Cardiac muscle cell (in vitro differentiated cells and primary cell): ENCODE results near the gene MBD4. TPM values are rescaled to one million over a fixed set of nuclear protein-coding genes. Genes with fewer than 3 reads are reported as not detected.

Experiments used
- DNase-seq, 2 donors: peaks; one replicate each; pipeline versions ENCODE4 v3.0.0 to v3.0.0-alpha.2; 2010 to 2017; ENCODE audit warnings: low read depth in 1 of 2, low spot score in 1 of 2
- H3K27ac ChIP-seq: fragments of 200-600 bp; sonication (generic); 2 replicates; pipeline ENCODE4 v1.5.1; 2016
- H3K27me3 ChIP-seq: fragments of 200-600 bp; sonication (generic); 2 replicates; pipeline ENCODE4 v1.6.0; 2016; ENCODE audit warnings: control low read depth
- H3K36me3 ChIP-seq: fragments of 200-600 bp; sonication (generic); 2 replicates; pipeline ENCODE4 v1.5.1; 2016; ENCODE audit warnings: control low read depth
- H3K4me1 ChIP-seq: fragments of 200-600 bp; sonication (generic); 2 replicates; pipeline ENCODE4 v1.8.1; 2017; ENCODE audit warnings: low read depth, mild to moderate bottlenecking, mixed run types
- H3K4me3 ChIP-seq: fragments of 200-600 bp; sonication (generic); 2 replicates; pipeline ENCODE4 v1.5.1; 2016; ENCODE audit warnings: mild to moderate bottlenecking
- H3K9me3 ChIP-seq: fragments of 200-600 bp; sonication (generic); 2 replicates; pipeline ENCODE4 v1.5.1; 2017; ENCODE audit warnings: low read depth, mild to moderate bottlenecking, control low read depth
- CTCF ChIP-seq: IDR thresholded peaks from 2 replicates; pipeline ENCODE4 v1.5.1; 2012; ENCODE audit warnings: low read depth, mild to moderate bottlenecking, low read length
- polyA plus RNA-seq: library from polyadenylated mRNA; unstranded; fragments of >200 nt; fragmentation: Nextera tagmentation; extraction: Ambion mirVana; gene quantifications from 2 replicates; pipeline ENCODE4 v1.2.1, GENCODE V29; 2016
- total RNA-seq: library from RNA; depleted of rRNA; stranded (reverse); fragments of >200 nt; gene quantifications from 2 replicates; pipeline ENCODE4 v1.2.3, GENCODE V29; 2016

Gene MBD4
- total and polyA plus RNA-seq, 2 experiments from 2014 or later = 30.0 to 39.8 TPM

GRCh38 chr3:129424185-129424841 is 15.4 kb downstream of the MBD4 start:
- TF ChIP-seq CTCF = no peak
- Histone ChIP-seq H3K36me3 (no peaks in the 10 kb centered on the region), H3K27me3 (peaks cover 8% of the 10 kb centered on the region), H3K9me3 (no peaks in the 10 kb centered on the region), H3K27ac (no peak overlapping the region), H3K4me1 (peaks cover 5% of the 10 kb centered on the region), H3K4me3 (no peak overlapping the region)
- DNase-seq = peak in 1 of 2 donors; percentile 60

- H3K27ac ChIP-seq = no peak overlapping the region
- no peak for TF ChIP-seq CTCF
Measured at GRCh38 chr3:129422897-129423296, 16.9 kb downstream of the MBD4 start.

GRCh38 chr3:129421988-129422745 is 17.6 kb downstream of the MBD4 start:
- Histone ChIP-seq H3K4me3 (no peak overlapping the region), H3K27me3 (peaks cover 2% of the 10 kb centered on the region), H3K27ac (no peak overlapping the region), H3K36me3 (no peaks in the 10 kb centered on the region), H3K4me1 (no peaks in the 10 kb centered on the region), H3K9me3 (no peaks in the 10 kb centered on the region)
- no peak for DNase-seq
- peak; percentile 19 for TF ChIP-seq CTCF

More at GRCh38 chr3:129422897-129423296, 16.9 kb downstream of the MBD4 start:
- no peak for DNase-seq
- Histone ChIP-seq H3K9me3 (no peaks in the 10 kb centered on the region), H3K4me1 (no peaks in the 10 kb centered on the region), H3K4me3 (no peak overlapping the region), H3K27me3 (peaks cover 8% of the 10 kb centered on the region), H3K36me3 (no peaks in the 10 kb centered on the region)

- H3K27ac ChIP-seq = no peak overlapping the region
- no peak for TF ChIP-seq CTCF
- H3K4me3 ChIP-seq = no peak overlapping the region
- H3K9me3 ChIP-seq = no peaks in the 10 kb centered on the region
- no peak for DNase-seq
- H3K36me3 ChIP-seq = no peaks in the 10 kb centered on the region
- no peaks in the 10 kb centered on the region for H3K4me1 ChIP-seq
- H3K27me3 ChIP-seq = no peaks in the 10 kb centered on the region
Measured at GRCh38 chr3:129421236-129421883, 18.4 kb downstream of the MBD4 start.

GRCh38 chr3:129419476-129419875 is 20.3 kb downstream of the MBD4 start:
- Histone ChIP-seq H3K27ac (no peak overlapping the region), H3K4me3 (no peak overlapping the region), H3K36me3 (no peaks in the 10 kb centered on the region), H3K4me1 (no peaks in the 10 kb centered on the region), H3K27me3 (no peaks in the 10 kb centered on the region), H3K9me3 (no peaks in the 10 kb centered on the region)
- DNase-seq = no peak
- no peak for TF ChIP-seq CTCF
